MM.1S (cell line): ENCODE data around the gene MINK1.
A peak's percentile ranks its signal among the peaks of the same experiment; 100 is the strongest.
"Not testable (repeated sequence)": the region's sequence is repeated elsewhere in the genome, so short reads cannot be mapped to it uniquely, and the experiment has no call there.

ENCODE experiments used
- DNase-seq: peaks from one replicate; pipeline ENCODE4 v3.0.0-alpha.2; 2015
- H2AFZ ChIP-seq: fragments of 300-600 bp; sonication (generic); 2 replicates; pipeline ENCODE4 v1.6.0; 2016; ENCODE audit warnings: antibody characterized with exemption, low read length
- H3F3A ChIP-seq: fragments of 300-600 bp; sonication (generic); 2 replicates; pipeline ENCODE4 v1.6.1; 2016; ENCODE audit warnings: mild to moderate bottlenecking, antibody characterized with exemption, low read length, moderate library complexity, mixed read lengths; ENCODE audit not compliant: insufficient read depth
- H3K27ac ChIP-seq: fragments of 300-600 bp; sonication (generic); 2 replicates; pipeline ENCODE4 v1.5.1; 2016; ENCODE audit warnings: mild to moderate bottlenecking, low read length
- H3K27me3 ChIP-seq: fragments of 300-600 bp; sonication (generic); replicated peaks from 2 replicates; pipeline ENCODE4 v1.6.0; 2016; ENCODE audit warnings: low read length; ENCODE audit not compliant: insufficient read depth
- H3K36me3 ChIP-seq: fragments of 300-600 bp; sonication (generic); replicated peaks from 2 replicates; pipeline ENCODE4 v1.6.1; 2016; ENCODE audit warnings: mild to moderate bottlenecking, low read length, mixed read lengths; ENCODE audit not compliant: insufficient read depth
- H3K4me1 ChIP-seq: fragments of 300-600 bp; sonication (generic); 2 replicates; pipeline ENCODE4 v1.6.1; 2016; ENCODE audit warnings: low read length, mixed read lengths
- H3K4me2 ChIP-seq: fragments of 300-600 bp; sonication (generic); 2 replicates; pipeline ENCODE4 v1.6.0; 2016; ENCODE audit warnings: low read depth, low read length
- H3K4me3 ChIP-seq: fragments of 300-600 bp; sonication (generic); 2 replicates; pipeline ENCODE4 v1.5.1; 2016; ENCODE audit warnings: low read length, mixed read lengths
- H3K79me2 ChIP-seq: fragments of 300-600 bp; sonication (generic); 2 replicates; pipeline ENCODE4 v1.6.1; 2016; ENCODE audit warnings: mixed run types, low read length, mixed read lengths
- H3K9ac ChIP-seq: fragments of 300-600 bp; sonication (generic); 2 replicates; pipeline ENCODE4 v1.6.1; 2016; ENCODE audit warnings: low read length, mixed read lengths
- H3K9me2 ChIP-seq: fragments of 300-600 bp; sonication (generic); replicated peaks from 2 replicates; pipeline ENCODE4 v1.6.1; 2016; ENCODE audit warnings: mild to moderate bottlenecking, low read length, mixed read lengths; ENCODE audit not compliant: insufficient read depth
- H3K9me3 ChIP-seq: fragments of 300-600 bp; sonication (generic); replicated peaks from 2 replicates; pipeline ENCODE4 v1.6.1; 2016; ENCODE audit warnings: mild to moderate bottlenecking, low read length, mixed read lengths; ENCODE audit not compliant: insufficient read depth
- H4K20me1 ChIP-seq: fragments of 300-600 bp; sonication (generic); 2 replicates; pipeline ENCODE4 v1.6.1; 2016; ENCODE audit warnings: mild to moderate bottlenecking, low read length, moderate library complexity, mixed read lengths; ENCODE audit not compliant: insufficient read depth
- EZH2 ChIP-seq: fragments of 300-600 bp; sonication (generic); optimal IDR thresholded peaks from 2 replicates; pipeline ENCODE3; 2017; ENCODE audit warnings: low read depth, mild to moderate bottlenecking, antibody characterized with exemption, low read length, mixed read lengths
- EZH2phosphoT487 ChIP-seq: fragments of 300-600 bp; sonication (generic); IDR thresholded peaks from 2 replicates; pipeline ENCODE4 v1.6.1; 2018; ENCODE audit warnings: antibody characterized with exemption, low read length
- TF ChIP-seq, protein P1 (sequence below): fragments of 300-600 bp; sonication (generic); IDR thresholded peaks from 2 replicates; pipeline ENCODE4 v1.5.1; 2016; ENCODE audit warnings: antibody characterized with exemption, low read length, mixed read lengths

Gene MINK1

DNA sequence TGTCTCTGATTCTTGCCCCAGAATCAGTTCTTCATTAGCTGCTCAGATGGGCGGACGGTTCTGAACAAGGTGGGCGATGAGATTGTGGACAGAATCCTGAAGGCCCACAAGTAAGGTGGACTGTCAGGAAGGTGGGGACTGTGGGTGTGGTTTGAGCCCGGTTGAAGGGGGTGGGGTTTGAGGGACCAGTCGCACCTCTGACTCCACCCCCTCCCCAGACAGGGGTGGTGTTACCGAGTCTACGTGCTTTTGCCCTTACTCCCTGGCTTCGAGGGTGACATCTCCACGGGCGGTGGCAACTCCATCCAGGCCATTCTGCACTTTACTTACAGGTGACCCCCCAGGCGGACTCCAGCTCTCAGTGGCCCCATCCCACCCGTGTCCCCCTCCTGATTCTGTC is 14.9 kb upstream of the MINK1 start:
- no peak overlapping the region for H3K27ac ChIP-seq
- H2AFZ ChIP-seq: no peak overlapping the region
- no peak overlapping the region for H3K4me2 ChIP-seq
- no peaks in the 10 kb centered on the region for H3K4me1 ChIP-seq
- no peak overlapping the region for H3K4me3 ChIP-seq
- H3K9me3 ChIP-seq: no peaks in the 10 kb centered on the region
- no peaks in the 10 kb centered on the region for H3K27me3 ChIP-seq
- H4K20me1 ChIP-seq: no peaks in the 10 kb centered on the region
- TF ChIP-seq EZH2: no peak
- no peak for TF ChIP-seq EZH2phosphoT487
- no peaks in the 10 kb centered on the region for H3K79me2 ChIP-seq
- no peaks in the 10 kb centered on the region for H3K9me2 ChIP-seq
- DNase-seq: no peak
- no peak overlapping the region for H3K9ac ChIP-seq
- no peaks in the 10 kb centered on the region for H3K36me3 ChIP-seq
- no peaks in the 10 kb centered on the region for H3F3A ChIP-seq

GRCh38 chr17:4822835-4823234 is 10.3 kb upstream of the MINK1 start:
- DNase-seq: no peak
- Histone ChIP-seq H3F3A (no peaks in the 10 kb centered on the region), H4K20me1 (no peaks in the 10 kb centered on the region), H3K4me1 (no peaks in the 10 kb centered on the region), H3K27ac (no peak overlapping the region), H3K4me2 (no peak overlapping the region), H2AFZ (no peak overlapping the region), H3K36me3 (no peaks in the 10 kb centered on the region), H3K27me3 (no peaks in the 10 kb centered on the region), H3K9me3 (no peaks in the 10 kb centered on the region), H3K9me2 (no peaks in the 10 kb centered on the region), H3K4me3 (no peak overlapping the region), H3K79me2 (no peaks in the 10 kb centered on the region), H3K9ac (no peak overlapping the region)
- TF ChIP-seq EZH2phosphoT487: no peak
- TF ChIP-seq, protein P1, sequence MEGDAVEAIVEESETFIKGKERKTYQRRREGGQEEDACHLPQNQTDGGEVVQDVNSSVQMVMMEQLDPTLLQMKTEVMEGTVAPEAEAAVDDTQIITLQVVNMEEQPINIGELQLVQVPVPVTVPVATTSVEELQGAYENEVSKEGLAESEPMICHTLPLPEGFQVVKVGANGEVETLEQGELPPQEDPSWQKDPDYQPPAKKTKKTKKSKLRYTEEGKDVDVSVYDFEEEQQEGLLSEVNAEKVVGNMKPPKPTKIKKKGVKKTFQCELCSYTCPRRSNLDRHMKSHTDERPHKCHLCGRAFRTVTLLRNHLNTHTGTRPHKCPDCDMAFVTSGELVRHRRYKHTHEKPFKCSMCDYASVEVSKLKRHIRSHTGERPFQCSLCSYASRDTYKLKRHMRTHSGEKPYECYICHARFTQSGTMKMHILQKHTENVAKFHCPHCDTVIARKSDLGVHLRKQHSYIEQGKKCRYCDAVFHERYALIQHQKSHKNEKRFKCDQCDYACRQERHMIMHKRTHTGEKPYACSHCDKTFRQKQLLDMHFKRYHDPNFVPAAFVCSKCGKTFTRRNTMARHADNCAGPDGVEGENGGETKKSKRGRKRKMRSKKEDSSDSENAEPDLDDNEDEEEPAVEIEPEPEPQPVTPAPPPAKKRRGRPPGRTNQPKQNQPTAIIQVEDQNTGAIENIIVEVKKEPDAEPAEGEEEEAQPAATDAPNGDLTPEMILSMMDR: no peak
- no peak for TF ChIP-seq EZH2

GRCh38 chr17:4823373-4824089 is 9.6 kb upstream of the MINK1 start:
- no peak overlapping the region for H2AFZ ChIP-seq
- no peaks in the 10 kb centered on the region for H3K36me3 ChIP-seq
- H3F3A ChIP-seq: no peaks in the 10 kb centered on the region
- H3K27me3 ChIP-seq: 0 out of 2 replicates have a peak, but pooled peaks cover under 1% of the 10 kb centered on the region
- DNase-seq: no peak
- no peaks in the 10 kb centered on the region for H3K9me3 ChIP-seq
- no peaks in the 10 kb centered on the region for H3K79me2 ChIP-seq
- no peak overlapping the region for H3K4me3 ChIP-seq
- H3K4me2 ChIP-seq: no peak overlapping the region
- TF ChIP-seq, protein P1: no peak
- TF ChIP-seq EZH2phosphoT487 (no peak), EZH2 (no peak)
- no peaks in the 10 kb centered on the region for H3K4me1 ChIP-seq
- no peaks in the 10 kb centered on the region for H3K9me2 ChIP-seq
- H3K27ac ChIP-seq: no peak overlapping the region
- no peak overlapping the region for H3K9ac ChIP-seq
- no peaks in the 10 kb centered on the region for H4K20me1 ChIP-seq

- no peak overlapping the region for H3K9ac ChIP-seq
- no peak for TF ChIP-seq EZH2phosphoT487
- no peak for TF ChIP-seq EZH2
- TF ChIP-seq, protein P1: no peak
- 0 out of 2 replicates have a peak, but pooled peaks cover 3% of the 10 kb centered on the region for H3K27me3 ChIP-seq
- H3K27ac ChIP-seq: no peak overlapping the region
- H3K4me1 ChIP-seq: no peaks in the 10 kb centered on the region
- no peak overlapping the region for H3K4me2 ChIP-seq
- no peak for DNase-seq
- H3K79me2 ChIP-seq: no peaks in the 10 kb centered on the region
- no peaks in the 10 kb centered on the region for H4K20me1 ChIP-seq
- H3K9me2 ChIP-seq: no peaks in the 10 kb centered on the region
- H3K9me3 ChIP-seq: no peaks in the 10 kb centered on the region
- no peak overlapping the region for H3K4me3 ChIP-seq
- no peaks in the 10 kb centered on the region for H3K36me3 ChIP-seq
- H2AFZ ChIP-seq: no peak overlapping the region
- H3F3A ChIP-seq: no peaks in the 10 kb centered on the region
Measured at GRCh38 chr17:4827399-4827798, 5.7 kb upstream of the MINK1 start.

DNA sequence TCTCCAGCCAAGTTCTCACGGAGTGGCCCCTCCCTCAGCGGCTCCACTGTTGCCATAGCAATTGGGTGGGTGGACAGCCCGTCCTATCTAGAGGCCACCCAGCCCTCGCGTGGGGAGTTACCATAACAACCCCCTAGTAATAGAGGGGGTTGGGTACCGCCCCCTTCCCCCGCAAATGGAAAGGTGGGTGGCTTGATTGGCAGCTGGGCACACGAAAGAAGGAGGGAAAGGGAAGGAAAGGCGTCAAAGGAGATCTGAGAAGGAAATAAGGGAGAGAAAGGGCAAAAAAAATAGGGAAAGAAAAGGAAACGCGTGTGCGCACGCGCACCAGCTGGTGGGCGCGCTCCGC is 337 bp upstream of the MINK1 start:
- H3K4me2 ChIP-seq: peak overlapping the region; percentile 88
- peak overlapping the region; percentile 49; the same call in 1 of the 2 replicates for H3K27ac ChIP-seq
- not testable (repeated sequence) for DNase-seq, H3K36me3 ChIP-seq, H3K9me2 ChIP-seq, H3K27me3 ChIP-seq, H3F3A ChIP-seq, H3K9me3 ChIP-seq, H4K20me1 ChIP-seq
- H2AFZ ChIP-seq: peak overlapping the region; percentile 97
- H3K79me2 ChIP-seq: peaks cover 46% of the 10 kb centered on the region
- H3K9ac ChIP-seq: peak overlapping the region; percentile 79
- H3K4me3 ChIP-seq: peak overlapping the region; percentile 92
- peaks cover 23% of the 10 kb centered on the region; the same call in 1 of the 2 replicates for H3K4me1 ChIP-seq
